Stimulated activated effector memory CD8-positive, alpha-beta T cell treated with anti-CD3 and anti-CD28 coated beads, Interleukin-12 subunit alpha, Interleukin-12 subunit beta, amount 100 ng/mL, for 72 hours (primary cell): ENCODE measurements around the gene HUS1B.

Experiments used
- ATAC-seq: fragments of 150-1000 bp; cut with Tn5 transposase; 2 replicates; pipeline ENCODE4 v1.10.0; 2021
- DNase-seq, 2 donors: peaks; one replicate each; pipeline ENCODE4 v3.0.0; 2021 to 2022; ENCODE audit warnings: low spot score in 2 of 2
- H3K27ac Mint-ChIP-seq: one replicate; pipeline ENCODE4 v1.8.0; 2022; ENCODE audit warnings: mild to moderate bottlenecking, mixed read lengths
- H3K36me3 Mint-ChIP-seq: one replicate; pipeline ENCODE4 v1.8.0; 2022; ENCODE audit warnings: mild to moderate bottlenecking, mixed read lengths
- H3K4me1 Mint-ChIP-seq: one replicate; pipeline ENCODE4 v1.8.0; 2022; ENCODE audit warnings: mixed read lengths
- H3K4me3 Mint-ChIP-seq: one replicate; pipeline ENCODE4 v1.8.0; 2022; ENCODE audit warnings: mild to moderate bottlenecking, mixed read lengths
- H3K9me3 Mint-ChIP-seq: one replicate; pipeline ENCODE4 v1.8.0; 2022; ENCODE audit warnings: mixed read lengths

HUS1B gene

DNA sequence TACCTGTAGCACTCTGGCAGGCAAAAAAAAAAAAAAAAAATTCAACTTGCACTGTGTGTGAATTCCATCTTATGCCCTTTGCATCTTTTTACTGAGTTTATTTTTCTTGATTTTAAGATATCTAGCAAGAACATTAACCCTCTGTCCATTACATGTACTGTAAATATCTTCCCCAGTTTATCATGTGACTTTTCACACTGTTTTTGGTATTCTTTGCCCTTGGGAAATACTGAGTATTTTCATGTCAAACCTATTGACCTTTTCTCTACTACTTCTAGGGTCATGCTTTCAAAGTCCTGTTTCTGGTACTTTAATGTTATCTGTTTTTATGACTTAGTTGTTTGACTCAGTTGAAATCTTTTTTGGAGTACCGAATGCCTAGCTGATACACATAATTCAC, 843 bp upstream of the HUS1B start:
- Mint-ChIP-seq H3K9me3 (no peaks in the 10 kb centered on the region), H3K36me3 (no peaks in the 10 kb centered on the region), H3K27ac (no peak overlapping the region), H3K4me3 (no peak overlapping the region), H3K4me1 (peaks cover 54% of the 10 kb centered on the region)
- DNase-seq (no peak), ATAC-seq (no peak)

DNA sequence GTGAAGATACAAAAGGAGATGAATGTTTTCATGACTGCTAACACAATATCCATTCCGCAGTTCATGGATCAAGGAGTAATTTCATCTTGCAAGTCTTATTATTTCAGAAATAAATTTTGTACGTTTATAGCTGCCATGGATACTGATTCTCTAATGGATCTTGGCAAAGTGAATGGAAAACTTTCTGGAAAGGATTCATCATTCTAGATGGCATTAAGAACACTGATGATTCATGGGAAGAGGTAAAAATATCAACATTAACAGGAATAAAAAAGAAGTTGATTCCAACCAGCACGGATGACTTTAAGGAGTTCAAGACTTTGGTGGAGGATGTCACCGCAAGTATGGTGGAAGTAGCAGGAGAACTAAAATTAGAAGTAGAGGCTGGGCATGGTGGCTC, 2.8 kb downstream of the HUS1B start:
- Mint-ChIP-seq H3K27ac (no peak overlapping the region), H3K9me3 (no peaks in the 10 kb centered on the region), H3K4me1 (peaks cover 21% of the 10 kb centered on the region)

DNA sequence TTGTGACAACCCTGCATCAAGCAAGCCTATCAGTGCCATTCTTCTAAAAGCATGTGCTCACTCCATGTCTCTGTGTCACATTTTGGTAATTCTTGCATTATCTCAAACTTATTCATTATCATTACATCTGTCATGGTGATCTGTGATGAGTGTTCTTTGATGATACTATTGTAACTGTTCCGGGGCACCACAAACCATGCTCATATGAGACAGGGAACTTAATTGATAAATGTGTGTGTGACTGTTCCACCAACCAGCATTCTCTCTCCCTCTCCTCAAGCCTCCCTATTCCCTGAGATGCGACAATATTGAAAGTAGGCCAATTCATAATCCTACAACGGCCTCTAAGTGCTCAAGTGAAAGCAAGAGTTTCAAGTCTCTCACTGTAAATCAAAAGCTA, 4.0 kb downstream of the HUS1B start:
- no peak overlapping the region for H3K27ac Mint-ChIP-seq
- ATAC-seq, result peak; percentile 68
- H3K4me3 Mint-ChIP-seq, result no peak overlapping the region
- H3K36me3 Mint-ChIP-seq, result no peaks in the 10 kb centered on the region
- no peaks in the 10 kb centered on the region for H3K9me3 Mint-ChIP-seq
- peaks cover 16% of the 10 kb centered on the region for H3K4me1 Mint-ChIP-seq
- DNase-seq, result no peak

More for the DNA sequence above, 2.8 kb downstream of the HUS1B start:
- DNase-seq (no peak), ATAC-seq (no peak)
- no peak overlapping the region for H3K4me3 Mint-ChIP-seq
- no peaks in the 10 kb centered on the region for H3K36me3 Mint-ChIP-seq

DNA sequence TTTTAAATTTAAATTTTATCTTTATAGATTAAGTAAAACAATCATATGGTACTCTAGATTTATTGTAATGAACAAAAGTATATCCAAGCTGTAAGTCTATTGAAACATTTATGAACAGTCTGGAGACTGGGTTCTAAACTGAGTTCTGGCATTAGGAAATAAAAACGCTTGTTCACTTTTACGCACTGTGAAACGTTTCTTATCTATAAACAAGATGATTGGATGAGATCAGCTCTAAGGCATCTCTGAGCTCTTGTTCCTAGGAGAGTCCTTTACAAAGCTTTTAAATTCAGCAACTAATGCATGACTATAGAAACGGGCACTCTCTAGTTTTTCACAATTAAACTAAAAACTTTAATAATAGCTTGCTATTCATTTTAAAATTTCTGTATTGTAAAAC, 6.8 kb downstream of the HUS1B start:
- H3K9me3 Mint-ChIP-seq, result no peaks in the 10 kb centered on the region
- DNase-seq (no peak), ATAC-seq (no peak)
- H3K27ac Mint-ChIP-seq, result no peak overlapping the region
- no peaks in the 10 kb centered on the region for H3K36me3 Mint-ChIP-seq
- no peak overlapping the region for H3K4me3 Mint-ChIP-seq
- peaks cover 26% of the 10 kb centered on the region for H3K4me1 Mint-ChIP-seq

DNA sequence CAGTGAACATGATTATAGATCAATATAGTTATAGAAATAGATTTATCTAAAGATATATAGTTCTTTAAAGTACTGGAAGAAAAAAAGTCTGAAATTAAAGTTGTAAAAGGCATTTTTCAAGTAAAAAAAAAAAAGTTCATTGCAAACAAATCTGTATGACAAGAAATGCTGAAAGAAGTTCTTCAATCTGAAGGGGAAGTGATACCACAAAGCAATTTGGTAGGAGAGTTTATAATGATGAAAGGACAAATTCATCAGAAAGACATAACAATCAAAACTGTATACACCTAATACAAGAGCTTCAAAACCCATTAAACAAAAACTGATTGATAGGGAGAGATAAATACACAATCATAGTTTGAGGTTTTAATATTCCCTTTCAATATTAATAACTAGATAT, 14.1 kb downstream of the HUS1B start:
- Mint-ChIP-seq H3K27ac (no peak overlapping the region), H3K9me3 (no peaks in the 10 kb centered on the region), H3K4me1 (peaks cover 35% of the 10 kb centered on the region), H3K4me3 (no peak overlapping the region), H3K36me3 (no peaks in the 10 kb centered on the region)
- no peak for ATAC-seq
- DNase-seq, result no peak

DNA sequence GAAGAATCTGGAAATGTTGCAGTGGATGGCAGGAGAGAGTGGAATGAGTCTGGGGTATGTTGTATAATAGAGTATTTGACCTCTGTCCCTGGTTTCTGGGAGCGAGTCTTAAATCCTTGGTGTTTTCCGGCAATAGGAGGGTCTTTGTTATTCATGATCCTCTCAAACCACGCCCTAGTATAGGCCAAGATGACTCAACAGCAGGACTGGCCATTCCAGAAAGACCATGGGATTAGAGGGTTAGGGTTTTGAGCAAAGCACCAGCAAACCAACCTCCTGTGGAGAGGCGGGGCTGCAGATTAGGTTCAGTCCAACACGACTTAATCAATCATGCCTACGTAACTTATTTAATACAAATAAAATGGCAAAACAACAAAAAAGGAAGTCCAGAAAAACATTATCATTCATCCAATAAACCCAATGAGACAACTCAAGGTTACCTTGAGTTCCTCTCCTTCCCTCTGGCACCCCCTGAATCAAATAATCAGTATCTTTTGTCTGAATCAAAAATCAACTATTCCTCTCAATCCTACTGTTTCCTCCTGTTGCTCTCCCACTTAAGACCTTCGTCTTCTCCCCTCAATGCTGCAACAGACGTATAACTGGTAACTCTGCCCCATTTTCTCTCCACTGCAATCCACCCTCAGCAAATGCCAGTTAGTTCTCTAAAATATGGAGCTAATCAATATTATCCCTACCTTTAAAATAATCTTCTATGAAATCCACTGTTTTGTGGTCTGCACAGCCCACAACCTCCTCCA, 15.5 kb downstream of the HUS1B start:
- Mint-ChIP-seq H3K4me1 (peaks cover 32% of the 10 kb centered on the region), H3K9me3 (no peaks in the 10 kb centered on the region), H3K4me3 (no peak overlapping the region), H3K36me3 (peaks cover 14% of the 10 kb centered on the region), H3K27ac (no peak overlapping the region)
- DNase-seq, result no peak
- no peak for ATAC-seq

DNA sequence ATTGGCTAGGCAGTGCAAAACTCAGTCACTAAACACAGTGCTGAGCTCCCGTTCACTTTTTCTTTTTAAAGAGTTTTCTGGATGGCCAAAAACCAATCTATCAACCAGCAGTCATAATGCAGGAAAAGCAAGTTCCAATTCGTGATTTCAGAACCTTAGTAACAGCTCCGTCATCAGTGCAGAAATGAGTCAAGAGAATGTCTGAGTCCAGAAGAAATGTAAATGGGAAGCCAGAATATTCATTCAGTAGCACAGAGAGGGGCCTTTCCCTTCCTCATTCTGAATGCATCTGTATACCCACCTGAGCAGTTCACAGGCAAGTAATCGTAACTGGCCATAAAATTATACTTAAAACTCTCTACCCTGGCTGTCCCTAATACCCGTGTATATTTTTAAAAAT, 20.4 kb downstream of the HUS1B start:
- Mint-ChIP-seq H3K4me1 (peaks cover 32% of the 10 kb centered on the region), H3K27ac (peak overlapping the region; percentile 21), H3K9me3 (no peaks in the 10 kb centered on the region), H3K4me3 (no peak overlapping the region), H3K36me3 (peaks cover 42% of the 10 kb centered on the region)
- DNase-seq (no peak), ATAC-seq (peak; percentile 99)

DNA sequence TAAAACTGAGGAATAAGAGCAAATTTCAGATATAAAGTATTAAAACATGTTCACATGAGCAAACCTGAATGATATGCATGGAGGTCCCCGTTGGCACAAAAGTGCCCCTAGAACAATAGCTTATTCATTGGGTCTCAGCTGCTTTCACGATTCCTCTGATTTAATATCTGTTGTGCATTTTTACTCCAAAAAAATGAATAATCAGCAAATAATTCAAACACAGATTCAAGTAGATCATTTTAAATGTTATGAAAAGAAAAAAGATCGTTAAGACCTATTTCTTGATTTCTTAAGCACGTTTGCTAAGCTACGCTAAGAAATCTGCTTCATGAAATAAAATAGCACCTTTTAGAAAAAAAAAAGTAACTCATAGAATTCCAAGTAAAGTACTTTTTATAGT, 21.7 kb downstream of the HUS1B start:
- H3K27ac Mint-ChIP-seq, result no peak overlapping the region
- no peak for DNase-seq
- no peaks in the 10 kb centered on the region for H3K9me3 Mint-ChIP-seq
- H3K4me1 Mint-ChIP-seq, result peaks cover 30% of the 10 kb centered on the region
- peaks cover 50% of the 10 kb centered on the region for H3K36me3 Mint-ChIP-seq
- no peak for ATAC-seq
- H3K4me3 Mint-ChIP-seq, result no peak overlapping the region

DNA sequence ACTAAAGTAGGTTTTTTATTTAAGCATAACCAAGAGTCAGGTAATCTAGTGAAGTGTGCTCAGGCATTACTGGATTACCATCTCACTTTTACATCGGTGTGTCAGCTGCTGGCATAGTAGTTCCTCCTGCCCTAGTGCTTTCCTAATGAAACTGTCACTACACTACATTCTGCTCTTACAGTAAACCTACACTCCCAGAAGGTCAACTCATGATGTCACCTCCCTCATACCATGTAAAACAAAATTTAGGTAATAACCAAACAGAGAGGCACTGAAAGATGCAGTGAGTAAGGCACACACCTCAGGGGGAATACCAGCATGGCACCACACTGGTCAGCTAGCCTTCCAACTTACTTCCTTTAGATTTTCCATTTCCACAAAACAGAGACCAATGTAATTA, 23.3 kb downstream of the HUS1B start:
- peaks cover 50% of the 10 kb centered on the region for H3K36me3 Mint-ChIP-seq
- H3K4me3 Mint-ChIP-seq, result no peak overlapping the region
- DNase-seq (no peak), ATAC-seq (peak; percentile 27)
- H3K4me1 Mint-ChIP-seq, result peaks cover 21% of the 10 kb centered on the region
- no peaks in the 10 kb centered on the region for H3K9me3 Mint-ChIP-seq
- H3K27ac Mint-ChIP-seq, result no peak overlapping the region

DNA sequence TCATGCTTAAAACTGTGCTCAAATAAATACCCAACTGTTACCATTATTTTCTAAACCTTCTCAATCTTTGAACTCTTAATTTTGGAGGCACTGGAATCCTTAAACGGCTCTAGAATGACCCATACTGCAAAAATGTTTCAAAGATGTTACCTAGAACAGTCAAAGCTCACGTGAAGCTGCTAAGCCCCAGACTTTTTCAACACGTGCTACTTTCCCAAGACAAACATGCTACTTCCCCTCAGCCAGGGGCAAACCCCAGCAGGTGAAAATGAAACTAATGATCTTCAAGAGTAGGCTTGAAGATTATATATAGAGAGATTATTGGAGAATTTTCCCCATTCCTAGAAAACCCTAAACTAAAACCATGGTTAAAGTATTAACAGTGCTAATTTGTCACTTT, 28.1 kb downstream of the HUS1B start:
- no peak overlapping the region for H3K4me3 Mint-ChIP-seq
- DNase-seq, result no peak
- H3K27ac Mint-ChIP-seq, result no peak overlapping the region
- no peaks in the 10 kb centered on the region for H3K9me3 Mint-ChIP-seq
- H3K36me3 Mint-ChIP-seq, result peaks cover 55% of the 10 kb centered on the region
- no peak for ATAC-seq
- peaks cover 5% of the 10 kb centered on the region for H3K4me1 Mint-ChIP-seq

DNA sequence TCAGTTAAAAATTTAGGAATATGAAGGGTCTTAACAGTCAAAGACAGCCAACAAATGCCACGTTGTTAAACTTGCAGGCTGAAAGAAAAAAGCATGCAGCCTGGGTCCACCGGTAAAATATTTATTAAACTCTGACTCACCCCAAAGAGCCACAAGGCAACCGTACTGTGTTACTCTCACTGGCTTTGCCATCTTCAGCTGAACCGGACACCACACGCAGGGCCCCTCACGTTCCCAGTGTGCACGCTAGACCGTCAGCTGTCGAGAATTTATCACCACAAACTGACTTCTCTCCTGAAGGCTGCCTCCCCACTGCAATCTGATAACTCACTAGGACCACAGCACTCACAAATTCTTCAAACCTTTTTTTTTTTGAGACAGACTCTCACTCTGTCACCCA, 30.7 kb downstream of the HUS1B start:
- Mint-ChIP-seq H3K27ac (no peak overlapping the region), H3K4me1 (peaks cover 3% of the 10 kb centered on the region), H3K4me3 (no peak overlapping the region), H3K36me3 (peaks cover 55% of the 10 kb centered on the region), H3K9me3 (no peaks in the 10 kb centered on the region)
- ATAC-seq (no peak), DNase-seq (no peak)

DNA sequence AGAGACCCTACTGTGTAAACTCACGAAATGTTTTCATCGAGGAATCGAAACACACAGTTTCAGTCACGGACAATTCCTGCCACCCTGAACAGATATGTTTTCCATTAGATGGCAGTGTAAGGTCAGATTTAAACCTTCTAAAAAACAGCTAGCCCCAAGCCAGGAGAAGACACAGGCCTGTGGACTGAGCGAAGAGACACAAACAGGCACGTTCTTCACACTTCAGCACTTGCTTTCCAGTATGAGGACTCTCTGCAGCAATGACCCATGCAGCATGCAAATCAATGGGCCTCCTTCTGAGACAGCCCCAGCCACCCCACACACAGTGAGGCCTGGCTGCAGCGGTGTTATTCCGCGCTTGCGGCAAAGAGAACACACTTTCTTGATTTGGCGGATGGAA, 31.9 kb downstream of the HUS1B start:
- H3K36me3 Mint-ChIP-seq, result peaks cover 49% of the 10 kb centered on the region
- H3K4me1 Mint-ChIP-seq, result peaks cover 7% of the 10 kb centered on the region
- ATAC-seq (no peak), DNase-seq (no peak)
- no peak overlapping the region for H3K27ac Mint-ChIP-seq
- no peaks in the 10 kb centered on the region for H3K9me3 Mint-ChIP-seq
- no peak overlapping the region for H3K4me3 Mint-ChIP-seq

DNA sequence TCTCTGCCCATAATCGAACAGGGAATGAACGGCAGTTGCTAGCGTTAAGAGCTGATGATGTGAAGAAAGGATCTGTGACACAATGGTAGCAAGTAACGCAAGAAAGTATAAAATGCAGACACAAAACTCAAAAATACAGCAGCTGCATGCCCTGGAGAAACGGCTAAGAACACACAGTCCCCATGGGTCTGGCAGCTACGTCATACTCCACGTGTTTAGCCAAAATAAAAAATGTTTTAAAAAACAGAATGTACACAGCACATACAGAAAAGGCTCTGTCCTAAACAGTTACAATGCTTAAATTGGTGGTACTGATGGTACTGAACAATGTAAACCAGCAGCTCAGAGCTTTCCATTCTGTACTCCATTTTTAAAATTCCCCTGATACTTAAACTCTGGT, 34.4 kb downstream of the HUS1B start:
- Mint-ChIP-seq H3K4me1 (peaks cover 7% of the 10 kb centered on the region), H3K36me3 (peaks cover 59% of the 10 kb centered on the region), H3K9me3 (no peaks in the 10 kb centered on the region), H3K27ac (no peak overlapping the region), H3K4me3 (no peak overlapping the region)
- ATAC-seq, result no peak
- DNase-seq, result no peak

DNA sequence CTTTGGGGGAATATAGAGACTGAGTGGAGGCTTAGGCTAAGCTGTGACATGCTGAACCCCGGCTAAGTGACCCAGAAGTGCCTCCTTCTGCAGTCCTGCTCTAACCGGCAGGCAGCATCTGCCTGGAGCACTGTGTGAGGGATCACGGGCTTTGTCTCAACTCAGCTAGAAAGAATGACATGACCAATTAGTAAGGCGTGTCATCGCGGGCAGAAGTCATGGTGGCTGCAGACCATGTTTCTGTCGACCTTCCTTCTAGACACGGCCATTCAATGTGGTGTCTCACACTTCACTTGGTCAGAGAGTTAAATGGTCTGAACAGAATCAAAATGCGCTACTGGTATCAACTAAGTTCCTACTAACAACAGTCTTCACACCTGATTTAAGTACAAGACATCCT, 35.0 kb downstream of the HUS1B start:
- no peak overlapping the region for H3K4me3 Mint-ChIP-seq
- peaks cover 59% of the 10 kb centered on the region for H3K36me3 Mint-ChIP-seq
- ATAC-seq, result no peak
- peaks cover 7% of the 10 kb centered on the region for H3K4me1 Mint-ChIP-seq
- no peak overlapping the region for H3K27ac Mint-ChIP-seq
- no peaks in the 10 kb centered on the region for H3K9me3 Mint-ChIP-seq
- DNase-seq, result no peak

DNA sequence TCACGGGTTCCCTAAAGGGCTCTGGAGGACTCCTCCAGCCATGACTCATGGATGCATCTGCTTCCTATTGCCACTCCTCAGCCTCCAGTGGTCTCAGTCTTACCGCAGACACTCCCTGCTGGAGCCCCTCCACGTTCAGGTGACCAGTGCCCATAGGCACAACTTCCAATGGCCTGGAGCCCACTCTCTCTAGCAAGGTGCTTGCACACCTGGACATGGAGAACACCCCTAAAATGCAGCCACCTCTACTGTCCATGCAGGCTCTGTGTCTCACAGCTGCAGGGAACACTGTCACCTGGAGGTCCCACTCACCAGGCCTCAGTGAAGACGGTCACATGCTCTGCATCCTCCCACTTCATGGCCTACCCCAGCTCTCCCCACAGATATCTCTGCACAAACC, 36.0 kb downstream of the HUS1B start:
- peaks cover 59% of the 10 kb centered on the region for H3K36me3 Mint-ChIP-seq
- H3K4me3 Mint-ChIP-seq, result no peak overlapping the region
- ATAC-seq, result no peak
- DNase-seq, result no peak
- H3K27ac Mint-ChIP-seq, result peak overlapping the region; percentile 77
- H3K9me3 Mint-ChIP-seq, result no peaks in the 10 kb centered on the region
- peaks cover 7% of the 10 kb centered on the region for H3K4me1 Mint-ChIP-seq

DNA sequence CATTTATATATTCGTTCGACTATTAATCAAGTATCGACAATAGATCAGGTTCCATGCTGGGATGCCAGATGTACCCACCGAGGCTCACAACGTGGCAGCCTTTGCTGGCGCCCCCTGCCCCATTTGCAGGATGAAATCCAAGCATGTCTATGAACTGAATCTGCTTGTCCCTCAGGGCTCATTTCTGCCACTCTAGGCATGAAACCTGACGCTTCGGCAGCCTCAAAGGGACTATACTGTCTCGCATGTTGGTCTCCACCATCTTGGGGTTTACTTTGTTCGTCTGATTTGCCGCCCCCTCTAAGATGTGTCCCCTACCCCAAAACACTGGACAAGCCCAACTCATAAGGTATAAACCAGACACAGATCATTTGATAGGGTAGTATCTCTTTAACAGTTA, 36.7 kb downstream of the HUS1B start:
- DNase-seq (no peak), ATAC-seq (no peak)
- Mint-ChIP-seq H3K27ac (peak overlapping the region; percentile 77), H3K36me3 (peaks cover 59% of the 10 kb centered on the region), H3K4me3 (no peak overlapping the region), H3K9me3 (no peaks in the 10 kb centered on the region), H3K4me1 (peaks cover 7% of the 10 kb centered on the region)
